ENCODE results near the gene ZBTB32.
"Not testable (repeated sequence)": the region's sequence is repeated elsewhere in the genome, so short reads cannot be mapped to it uniquely, and the experiment has no call there.

ZBTB32 gene

GRCh38 chr19:35720648-35721047 is 16.3 kb downstream of the ZBTB32 start:
- DNase-seq, result no peak

- no peak for DNase-seq
Observed at GRCh38 chr19:35721374-35721773, 17.0 kb downstream of the ZBTB32 start.

GRCh38 chr19:35722461-35722860 is 18.1 kb downstream of the ZBTB32 start:
- DNase-seq, result no peak

GRCh38 chr19:35722897-35723296 is 18.5 kb downstream of the ZBTB32 start:
- DNase-seq, result no peak

GRCh38 chr19:35723671-35724070 is 19.3 kb downstream of the ZBTB32 start:
- no peak for DNase-seq

GRCh38 chr19:35724132-35724531 is 19.8 kb downstream of the ZBTB32 start:
- not testable (repeated sequence) for DNase-seq

GRCh38 chr19:35724560-35724959 is 20.2 kb downstream of the ZBTB32 start:
- no peak for DNase-seq

- no peak for DNase-seq
Observed at GRCh38 chr19:35725216-35725861, 21.0 kb downstream of the ZBTB32 start.

- DNase-seq, result no peak
Observed at GRCh38 chr19:35727053-35727955, 22.9 kb downstream of the ZBTB32 start.

- DNase-seq, result no peak
Observed at GRCh38 chr19:35727956-35728706, 23.8 kb downstream of the ZBTB32 start.

GRCh38 chr19:35729021-35729420 is 24.7 kb downstream of the ZBTB32 start:
- no peak for DNase-seq

- DNase-seq, result no peak
Observed at GRCh38 chr19:35729763-35730162, 25.4 kb downstream of the ZBTB32 start.

GRCh38 chr19:35730326-35730725 is 26.0 kb downstream of the ZBTB32 start:
- no peak for DNase-seq

GRCh38 chr19:35731353-35731752 is 27.0 kb downstream of the ZBTB32 start:
- no peak for DNase-seq

- no peak for DNase-seq
Observed at GRCh38 chr19:35731779-35732405, 27.5 kb downstream of the ZBTB32 start.

GRCh38 chr19:35732540-35733179 is 28.3 kb downstream of the ZBTB32 start:
- no peak for DNase-seq

- DNase-seq, result no peak
Observed at GRCh38 chr19:35733180-35734125, 29.1 kb downstream of the ZBTB32 start.

- no peak for DNase-seq
Observed at GRCh38 chr19:35734273-35734672, 29.9 kb downstream of the ZBTB32 start.

GRCh38 chr19:35734889-35735288 is 30.5 kb downstream of the ZBTB32 start:
- no peak for DNase-seq

- no peak for DNase-seq
Observed at GRCh38 chr19:35736913-35737886, 32.8 kb downstream of the ZBTB32 start.
